ENCODE measurements around the gene STK38. TPM values are rescaled to one million over a fixed set of nuclear protein-coding genes. Genes with fewer than 3 reads are reported as not detected.
"Not testable (repeated sequence)": the region's sequence is repeated elsewhere in the genome, so short reads cannot be mapped to it uniquely, and the experiment has no call there.

STK38 gene
- total RNA-seq, 2 donors from 2014 or later, result 26.4 to 32.5 TPM

- Mint-ChIP-seq H3K4me3 (no peak overlapping the region), H3K4me1 (ENCODE audit: low read depth in 2 of 2) (peaks cover 0 to 6% of the 10 kb centered on the region in 2 donors), H3K27ac (no peak overlapping the region), H3K27me3 (no peaks in the 10 kb centered on the region), H3K9me3 (no peaks in the 10 kb centered on the region), H3K36me3 (no peaks in the 10 kb centered on the region)
- DNase-seq (ENCODE audit: low spot score), result no peak
- no peak for ATAC-seq
These were observed 30.0 kb upstream of the STK38 start for GRCh38 chr6:36577301-36577700.

GRCh38 chr6:36576578-36576977 lies 29.3 kb upstream of the STK38 start:
- ATAC-seq (no peak), DNase-seq (ENCODE audit: low spot score) (no peak)
- Mint-ChIP-seq H3K4me3 (no peak overlapping the region), H3K27me3 (no peaks in the 10 kb centered on the region), H3K9me3 (no peaks in the 10 kb centered on the region), H3K27ac (no peak overlapping the region), H3K4me1 (ENCODE audit: low read depth in 2 of 2) (peaks cover 0 to 6% of the 10 kb centered on the region in 2 donors), H3K36me3 (no peaks in the 10 kb centered on the region)

GRCh38 chr6:36574679-36575078 lies 27.4 kb upstream of the STK38 start:
- ATAC-seq (no peak), DNase-seq (ENCODE audit: low spot score) (no peak)
- H3K27me3 Mint-ChIP-seq, result no peaks in the 10 kb centered on the region
- no peaks in the 10 kb centered on the region for H3K36me3 Mint-ChIP-seq
- no peaks in the 10 kb centered on the region for H3K9me3 Mint-ChIP-seq
- H3K27ac Mint-ChIP-seq, result no peak overlapping the region
- H3K4me1 Mint-ChIP-seq (ENCODE audit: low read depth in 2 of 2), result peaks cover 0 to 7% of the 10 kb centered on the region in 2 donors
- H3K4me3 Mint-ChIP-seq, result no peak overlapping the region

GRCh38 chr6:36572353-36573311 lies 25.4 kb upstream of the STK38 start:
- not testable (repeated sequence) for H3K4me1 Mint-ChIP-seq (ENCODE audit: low read depth in 2 of 2); H3K36me3 Mint-ChIP-seq; H3K27me3 Mint-ChIP-seq; ATAC-seq; H3K9me3 Mint-ChIP-seq; H3K27ac Mint-ChIP-seq; DNase-seq (ENCODE audit: low spot score); H3K4me3 Mint-ChIP-seq

GRCh38 chr6:36571122-36572043 lies 24.1 kb upstream of the STK38 start:
- Mint-ChIP-seq H3K27ac (no peak overlapping the region), H3K9me3 (no peaks in the 10 kb centered on the region), H3K4me3 (no peak overlapping the region), H3K36me3 (no peaks in the 10 kb centered on the region), H3K27me3 (no peaks in the 10 kb centered on the region), H3K4me1 (ENCODE audit: low read depth in 2 of 2) (peaks cover 0 to 3% of the 10 kb centered on the region in 2 donors)
- DNase-seq (ENCODE audit: low spot score) (no peak), ATAC-seq (no peak)

- Mint-ChIP-seq H3K9me3 (no peaks in the 10 kb centered on the region), H3K27ac (no peak overlapping the region), H3K4me3 (no peak overlapping the region), H3K27me3 (no peaks in the 10 kb centered on the region), H3K36me3 (no peaks in the 10 kb centered on the region), H3K4me1 (ENCODE audit: low read depth in 2 of 2) (peaks cover 0 to 3% of the 10 kb centered on the region in 2 donors)
- DNase-seq (ENCODE audit: low spot score) (no peak), ATAC-seq (peak; percentile 75 to 82)
These were observed 23.0 kb upstream of the STK38 start for GRCh38 chr6:36570264-36570663.

- Mint-ChIP-seq H3K27me3 (peaks cover 3 to 7% of the 10 kb centered on the region in 2 donors), H3K27ac (no peak overlapping the region), H3K4me1 (ENCODE audit: low read depth in 2 of 2) (peaks cover 0 to 3% of the 10 kb centered on the region in 2 donors), H3K4me3 (no peak overlapping the region), H3K9me3 (no peaks in the 10 kb centered on the region), H3K36me3 (no peaks in the 10 kb centered on the region)
- no peak for DNase-seq (ENCODE audit: low spot score)
- no peak for ATAC-seq
These were observed 19.2 kb upstream of the STK38 start for GRCh38 chr6:36566418-36566905.

- H3K27ac Mint-ChIP-seq, result no peak overlapping the region
- ATAC-seq (no peak), DNase-seq (ENCODE audit: low spot score) (no peak)
- H3K27me3 Mint-ChIP-seq, result peaks cover 7 to 10% of the 10 kb centered on the region in 2 donors
- H3K4me1 Mint-ChIP-seq (ENCODE audit: low read depth in 2 of 2), result no peaks in the 10 kb centered on the region
- no peaks in the 10 kb centered on the region for H3K9me3 Mint-ChIP-seq
- no peak overlapping the region for H3K4me3 Mint-ChIP-seq
- H3K36me3 Mint-ChIP-seq, result no peaks in the 10 kb centered on the region
These were observed 16.6 kb upstream of the STK38 start for GRCh38 chr6:36563928-36564284.

GRCh38 chr6:36563237-36563927 lies 16.1 kb upstream of the STK38 start:
- Mint-ChIP-seq H3K27ac (no peak overlapping the region), H3K27me3 (peaks cover 7 to 10% of the 10 kb centered on the region in 2 donors), H3K4me3 (no peak overlapping the region), H3K9me3 (no peaks in the 10 kb centered on the region), H3K36me3 (no peaks in the 10 kb centered on the region), H3K4me1 (ENCODE audit: low read depth in 2 of 2) (no peaks in the 10 kb centered on the region)
- ATAC-seq, result no peak
- no peak for DNase-seq (ENCODE audit: low spot score)

- DNase-seq (ENCODE audit: low spot score) (no peak), ATAC-seq (no peak)
- Mint-ChIP-seq H3K4me3 (no peak overlapping the region), H3K27ac (no peak overlapping the region), H3K27me3 (peaks cover 7 to 10% of the 10 kb centered on the region in 2 donors), H3K4me1 (ENCODE audit: low read depth in 2 of 2) (no peaks in the 10 kb centered on the region), H3K36me3 (no peaks in the 10 kb centered on the region), H3K9me3 (no peaks in the 10 kb centered on the region)
These were observed 13.5 kb upstream of the STK38 start for GRCh38 chr6:36560822-36561221.

GRCh38 chr6:36559011-36559793 lies 11.9 kb upstream of the STK38 start:
- Mint-ChIP-seq H3K27ac (no peak overlapping the region), H3K27me3 (peaks cover 7 to 10% of the 10 kb centered on the region in 2 donors), H3K4me1 (ENCODE audit: low read depth in 2 of 2) (no peaks in the 10 kb centered on the region), H3K4me3 (no peak overlapping the region), H3K9me3 (no peaks in the 10 kb centered on the region), H3K36me3 (no peaks in the 10 kb centered on the region)
- ATAC-seq (no peak), DNase-seq (ENCODE audit: low spot score) (no peak)

- no peak for ATAC-seq
- H3K36me3 Mint-ChIP-seq, result no peaks in the 10 kb centered on the region
- H3K4me1 Mint-ChIP-seq (ENCODE audit: low read depth in 2 of 2), result no peaks in the 10 kb centered on the region
- H3K27ac Mint-ChIP-seq, result no peak overlapping the region
- no peak for DNase-seq (ENCODE audit: low spot score)
- H3K4me3 Mint-ChIP-seq, result no peak overlapping the region
- no peaks in the 10 kb centered on the region for H3K9me3 Mint-ChIP-seq
- peaks cover 0 to 7% of the 10 kb centered on the region in 2 donors for H3K27me3 Mint-ChIP-seq
These were observed 9.0 kb upstream of the STK38 start for GRCh38 chr6:36556281-36556680.
